Activated CD8-positive, alpha-beta memory T cell treated with anti-CD3 and anti-CD28 coated beads for 24 hours (primary cell): ENCODE results near the gene DCTN3.
A peak's percentile ranks its signal among the peaks of the same experiment; 100 is the strongest.
"Not testable (repeated sequence)": the region's sequence is repeated elsewhere in the genome, so short reads cannot be mapped to it uniquely, and the experiment has no call there.

Experiments
- DNase-seq: peaks from one replicate; pipeline ENCODE4 v3.0.0-alpha.2; 2020

DCTN3 gene

DNA sequence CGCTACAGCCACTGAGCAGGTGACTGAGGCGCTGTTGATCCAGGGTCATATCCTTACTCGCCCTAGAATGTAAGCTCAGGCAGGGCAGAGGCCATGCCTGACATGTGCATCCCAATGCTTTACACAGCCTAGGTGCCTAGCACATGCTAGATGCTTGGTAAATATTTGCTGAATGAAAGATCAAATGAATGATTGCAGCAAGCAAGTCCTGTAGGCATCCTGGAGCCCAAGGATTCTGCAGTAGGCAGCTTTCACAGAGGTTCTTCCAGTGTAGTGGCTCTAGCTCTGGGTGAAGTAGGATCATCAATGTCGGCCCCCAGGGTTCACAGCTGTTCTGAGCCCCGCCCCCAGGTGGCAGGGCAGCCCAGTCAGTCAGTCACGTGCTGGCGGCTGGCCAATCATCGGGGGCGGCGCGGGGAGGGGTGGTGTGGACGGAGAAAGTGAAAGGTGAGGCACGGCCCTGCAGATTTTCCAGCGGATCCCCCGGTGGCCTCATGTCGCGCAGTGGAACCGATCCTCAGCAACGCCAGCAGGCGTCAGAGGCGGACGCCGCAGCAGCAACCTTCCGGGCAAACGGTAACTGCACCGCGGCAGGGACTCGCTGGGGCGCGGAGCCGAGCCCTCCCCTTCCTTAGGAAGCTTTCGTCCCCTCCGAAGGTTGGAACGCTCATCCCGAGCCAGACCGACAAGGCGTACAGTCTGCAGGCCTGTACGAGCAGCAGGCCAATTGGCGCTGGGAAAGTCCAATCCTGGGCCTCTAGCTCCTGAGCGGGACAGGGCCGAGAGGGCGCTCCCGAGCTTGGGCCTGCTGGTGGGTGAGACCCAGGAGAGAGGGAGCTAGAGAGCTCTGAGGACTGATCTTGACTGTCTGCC, 26.2 kb upstream of the DCTN3 start, which contains the start of gene GALT:
Gene GALT (plus strand): TSS at position 465 of the 873 bp plus-strand sequence. CDS start 30 bp downstream, at position 495.
- DNase-seq: peak; percentile 99

GRCh38 chr9:34644766-34645314, 24.5 kb upstream of the DCTN3 start:
- DNase-seq: no peak

GRCh38 chr9:34642679-34643078, 22.4 kb upstream of the DCTN3 start:
- no peak for DNase-seq

- DNase-seq: not testable (repeated sequence)
Observed at GRCh38 chr9:34639322-34639721, 19.0 kb upstream of the DCTN3 start.

DNA sequence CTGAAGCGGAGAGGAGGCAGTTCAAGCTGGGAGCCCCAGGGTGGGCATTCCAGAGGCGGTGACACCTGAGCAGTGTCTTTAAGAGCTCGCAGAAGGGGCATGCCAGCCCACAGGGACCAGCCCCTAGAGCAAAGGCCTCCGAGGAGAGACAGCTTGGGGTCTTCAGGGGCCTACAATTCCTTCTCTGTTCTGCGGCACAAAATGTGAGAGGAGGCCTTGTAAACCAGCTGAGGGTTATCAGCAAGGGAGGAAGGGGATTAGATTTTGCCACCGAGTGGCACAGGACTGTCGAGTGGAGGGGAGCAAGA, 17.8 kb upstream of the DCTN3 start:
- no peak for DNase-seq

- DNase-seq: peak; percentile 98
Observed at GRCh38 chr9:34637356-34638137, 17.3 kb upstream of the DCTN3 start, which contains the start of gene SIGMAR1. TSS of gene SIGMAR1 (minus strand) at chr9:34637787. CDS start at chr9:34637697, 90 bp downstream.

GRCh38 chr9:34636791-34637355, 16.6 kb upstream of the DCTN3 start:
- DNase-seq: no peak

DNA sequence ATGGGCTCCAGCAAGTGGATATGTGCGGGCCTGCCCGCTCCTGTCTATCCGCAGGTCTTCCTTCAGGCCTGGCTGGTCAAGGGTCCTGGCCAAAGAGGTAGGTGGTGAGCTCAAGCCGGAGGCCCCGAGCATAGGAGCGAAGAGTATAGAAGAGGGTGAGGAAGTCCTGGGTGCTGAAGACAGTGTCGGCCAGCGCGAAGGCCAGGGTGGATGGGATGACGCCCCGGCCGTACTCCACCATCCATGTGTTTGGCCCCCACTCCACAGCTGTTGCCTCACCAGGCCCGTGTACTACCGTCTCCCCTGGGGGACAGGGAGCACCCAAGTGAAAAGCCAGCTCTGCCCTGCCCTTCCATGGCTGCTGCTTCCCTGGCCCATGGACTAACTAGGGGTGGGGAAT, 15.3 kb upstream of the DCTN3 start:
- DNase-seq: no peak

DNA sequence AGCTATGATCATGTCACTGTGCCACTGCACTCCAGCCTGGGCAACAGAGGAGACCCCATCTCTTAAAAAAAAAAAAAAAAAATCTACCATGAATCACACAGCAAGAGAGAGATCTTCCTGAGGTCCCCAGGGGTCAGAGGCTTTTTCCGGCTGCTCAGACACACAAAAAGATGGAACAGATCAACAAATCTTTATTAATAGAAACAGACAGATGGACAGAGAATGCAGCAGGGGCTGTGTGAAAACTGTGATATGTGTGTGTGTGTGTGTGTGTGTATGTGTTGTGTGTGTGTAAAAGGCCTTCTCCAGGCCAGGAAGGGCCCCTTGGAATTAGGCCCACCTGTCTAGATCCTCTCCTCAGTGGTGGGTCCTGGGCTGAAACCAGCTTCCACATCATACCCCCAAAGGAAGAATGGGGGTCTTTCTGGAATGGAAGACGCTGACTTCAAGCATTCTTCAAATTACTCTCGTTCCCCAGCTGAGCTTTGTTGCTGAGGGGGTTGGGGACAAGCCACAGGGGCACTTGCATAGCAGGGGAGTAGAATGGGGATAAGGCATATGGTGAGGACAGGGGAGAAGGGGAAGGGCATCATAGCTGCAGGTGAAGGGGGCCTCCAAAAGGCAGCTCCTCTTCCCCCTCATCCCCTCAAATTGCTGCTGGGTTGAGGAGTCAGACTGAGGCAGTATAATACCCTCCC, 14.4 kb upstream of the DCTN3 start:
- no peak for DNase-seq

- peak; percentile 88 for DNase-seq
Observed at GRCh38 chr9:34633851-34634550, 13.7 kb upstream of the DCTN3 start.

DNA sequence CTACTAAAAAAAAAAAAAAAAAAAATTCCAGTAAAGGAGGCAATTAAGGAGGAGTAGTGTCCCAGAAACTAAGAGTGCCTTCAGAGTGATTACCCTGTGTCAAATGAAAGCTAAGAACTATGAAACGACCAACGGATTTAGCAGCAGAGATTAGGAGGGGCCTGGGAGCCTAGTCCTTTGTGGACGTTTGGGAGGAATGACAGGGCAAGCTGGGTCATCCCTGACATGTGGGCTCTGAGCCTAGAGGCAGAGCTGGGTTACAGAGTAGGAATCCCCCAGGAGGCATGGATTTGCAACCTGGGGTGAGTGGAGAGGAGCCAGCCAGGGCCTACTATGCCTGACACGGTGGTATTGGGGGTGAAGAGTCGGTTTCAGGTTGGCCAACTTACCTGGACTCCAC, 12.9 kb upstream of the DCTN3 start:
- no peak for DNase-seq

GRCh38 chr9:34630402-34631154, 10.3 kb upstream of the DCTN3 start:
- no peak for DNase-seq

DNA sequence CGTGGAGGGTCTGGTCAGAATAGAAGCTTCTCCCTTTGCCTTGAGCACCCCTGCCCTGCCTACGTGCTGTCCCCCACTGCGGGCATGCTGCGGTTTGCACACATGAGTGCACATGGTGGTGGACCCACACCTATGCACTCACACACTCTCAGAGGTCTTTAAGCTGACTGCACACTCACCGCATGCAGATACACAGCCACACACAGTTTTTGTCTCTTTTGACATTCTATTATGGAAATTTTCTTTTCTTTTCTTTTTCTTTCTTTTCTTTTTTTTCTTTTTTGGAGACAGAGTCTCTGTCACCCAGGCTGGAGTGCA, 9.2 kb upstream of the DCTN3 start:
- no peak for DNase-seq

- DNase-seq: peak; percentile 73
Observed at GRCh38 chr9:34628656-34629490, 8.6 kb upstream of the DCTN3 start, which contains the start of gene ARID3C. TSS of gene ARID3C (minus strand) at chr9:34629066. CDS start at chr9:34628014, 1,052 bp downstream.

DNA sequence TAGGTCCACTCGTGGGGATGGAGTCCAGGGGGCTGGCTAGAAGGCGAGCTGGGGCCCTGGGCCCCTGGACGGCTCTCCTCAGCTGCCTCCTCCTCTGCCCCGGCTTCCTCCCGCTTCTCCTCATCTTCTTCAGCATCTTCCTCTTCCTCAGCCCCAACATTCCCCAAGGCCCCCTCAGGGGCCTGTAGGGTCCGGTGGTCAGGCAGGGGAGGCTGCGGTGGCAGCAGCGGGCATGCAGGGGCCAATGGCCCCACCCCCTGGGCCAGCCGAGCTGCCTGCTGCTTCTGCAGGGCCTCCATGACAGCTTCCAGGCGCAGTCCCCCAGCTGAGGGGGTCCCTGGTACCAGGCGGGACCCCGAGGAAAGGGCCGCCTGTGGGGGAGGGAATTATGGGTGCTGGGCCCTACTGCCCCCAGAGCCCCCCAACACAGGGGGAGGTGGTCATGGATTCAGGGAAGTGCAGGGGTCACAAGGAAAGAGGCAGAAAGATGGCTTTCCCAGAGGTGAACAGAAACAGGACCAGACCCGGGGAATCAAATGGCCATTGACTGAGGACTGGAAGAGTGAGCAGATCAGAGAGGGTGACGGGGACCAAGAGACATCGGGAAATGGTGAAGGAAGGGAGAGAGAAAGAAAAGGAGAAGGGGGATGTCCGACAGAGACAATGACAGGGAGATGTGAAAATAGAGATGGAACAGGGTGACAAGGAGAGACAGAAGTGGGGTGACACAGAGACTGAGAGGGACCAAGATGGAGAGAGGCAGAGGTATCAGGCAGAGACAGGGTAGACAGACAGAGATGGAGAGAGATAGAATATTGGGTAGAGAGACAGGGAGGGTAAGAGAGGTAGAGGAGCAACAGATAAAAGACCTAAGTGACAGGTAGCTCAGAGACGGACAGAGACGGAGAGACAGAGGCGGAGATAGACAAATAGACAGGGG, 7.7 kb upstream of the DCTN3 start:
- DNase-seq: no peak

DNA sequence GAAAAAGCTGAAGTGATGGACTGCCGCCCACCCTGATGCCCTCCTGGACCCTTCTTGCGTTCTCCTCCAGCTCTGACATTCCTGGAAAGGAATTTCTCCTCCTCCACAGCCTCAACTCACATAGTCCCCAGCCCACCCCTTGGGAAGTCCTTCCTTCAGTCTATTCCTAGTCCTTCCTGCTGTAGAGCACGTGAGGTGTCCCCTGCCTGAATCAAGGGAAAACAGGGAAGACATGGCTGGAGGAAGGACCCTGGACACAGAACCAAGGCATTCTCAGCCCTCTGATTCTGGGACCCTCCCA, 4.8 kb upstream of the DCTN3 start:
- DNase-seq: no peak

DNA sequence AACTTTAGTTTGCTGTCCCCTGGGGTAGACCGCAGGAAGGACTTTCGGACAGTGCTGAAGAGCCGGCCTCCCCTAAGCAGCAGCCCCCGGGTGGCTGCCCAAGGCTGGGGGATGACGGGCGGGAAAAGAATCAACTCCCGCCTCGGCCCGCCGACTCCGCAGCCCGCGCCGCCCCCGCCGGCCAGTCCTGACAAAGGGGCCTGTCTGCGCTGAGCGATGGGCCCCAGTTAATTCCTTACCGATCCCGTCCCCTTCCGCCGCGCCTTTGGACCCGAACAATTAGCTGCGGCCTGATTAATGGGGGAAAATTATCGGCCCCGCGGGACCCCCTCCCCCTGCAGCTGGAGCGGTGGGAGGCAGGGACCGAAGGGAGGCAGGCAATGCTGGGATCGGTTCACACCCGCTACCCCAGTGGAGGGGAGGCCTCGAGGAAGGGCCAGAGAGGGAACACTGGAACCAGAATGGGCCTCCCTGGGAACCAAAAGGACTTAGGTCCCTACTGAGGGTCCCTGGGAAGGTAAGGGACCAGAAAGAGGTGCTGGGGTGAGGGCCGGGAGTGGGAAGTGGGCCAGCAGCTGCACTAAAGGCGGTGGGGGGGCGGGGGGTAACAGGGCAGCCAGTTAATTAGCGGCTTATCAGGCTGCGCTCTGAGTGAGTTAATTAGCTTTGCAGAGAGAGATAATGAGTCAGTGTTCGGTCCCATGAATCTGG, 4.3 kb upstream of the DCTN3 start:
- no peak for DNase-seq

DNA sequence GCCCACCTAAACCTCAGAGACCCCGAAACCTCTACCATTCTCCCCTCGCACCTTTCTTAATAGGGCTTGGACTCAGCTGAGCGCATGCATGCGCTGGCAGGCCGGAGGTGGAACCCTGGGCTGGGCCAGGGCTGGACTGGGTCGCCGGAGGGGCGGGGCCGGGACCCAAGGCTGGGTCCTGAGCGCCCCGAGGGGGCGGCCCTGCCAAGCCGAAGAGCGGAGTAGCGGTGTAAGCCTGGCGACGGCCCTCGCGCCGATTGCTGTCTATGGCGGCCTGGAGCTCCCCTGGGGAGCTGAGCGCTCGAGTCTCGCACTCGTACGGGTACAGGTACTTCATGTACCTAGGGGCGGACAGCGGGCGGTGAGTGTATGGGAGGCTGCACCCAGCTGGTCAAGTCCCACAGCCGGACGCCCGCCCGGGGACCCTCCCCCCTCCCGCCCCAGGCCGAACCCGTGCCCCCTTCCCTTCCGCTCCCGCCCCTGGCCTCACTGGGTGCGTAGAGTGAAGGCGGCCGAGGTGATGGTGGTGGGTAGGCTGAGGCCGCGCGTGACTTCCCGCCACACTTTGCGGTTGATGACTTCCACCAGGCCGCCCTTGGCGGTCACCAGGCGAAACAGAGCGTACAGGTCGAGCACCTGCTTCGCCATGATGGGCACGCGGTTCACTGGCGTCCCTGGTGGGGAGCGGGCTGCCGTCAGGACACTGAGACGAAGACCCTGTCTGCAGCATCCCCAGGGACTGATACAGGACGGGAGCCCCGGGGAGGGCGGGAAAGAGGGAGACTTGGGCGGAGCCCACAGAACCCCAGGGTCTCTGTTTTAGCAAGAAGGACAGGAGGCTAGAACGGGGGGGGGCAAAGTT, 3.3 kb upstream of the DCTN3 start:
- DNase-seq: no peak
